Epithelial cell of proximal tubule (primary cell): ENCODE data around the gene SMIM14. TPM values are rescaled to one million over a fixed set of nuclear protein-coding genes. Genes with fewer than 3 reads are reported as not detected.
"Not testable (repeated sequence)": the region's sequence is repeated elsewhere in the genome, so short reads cannot be mapped to it uniquely, and the experiment has no call there.

Experiments used
- DNase-seq: peaks from one replicate; pipeline ENCODE4 v3.0.0-alpha.2; 2011; ENCODE audit warnings: low read depth
- H3K4me3 ChIP-seq: 2 replicates; pipeline ENCODE4 v1.5.1; 2011; ENCODE audit warnings: low read depth, mild to moderate bottlenecking, low read length
- total RNA-seq: library from RNA; depleted of rRNA; stranded (reverse); fragments of >200 nt; gene quantifications from 2 replicates; pipeline ENCODE4 v1.2.3, GENCODE V29; 2015
- TF ChIP-seq, protein P1 (sequence below): conservative IDR thresholded peaks from 2 replicates; pipeline ENCODE4 v1.5.1; 2012; ENCODE audit warnings: low read depth, mild to moderate bottlenecking, low read length

Gene SMIM14
- total RNA-seq, 1 donor from 2014 or later, result 13.1 TPM

DNA sequence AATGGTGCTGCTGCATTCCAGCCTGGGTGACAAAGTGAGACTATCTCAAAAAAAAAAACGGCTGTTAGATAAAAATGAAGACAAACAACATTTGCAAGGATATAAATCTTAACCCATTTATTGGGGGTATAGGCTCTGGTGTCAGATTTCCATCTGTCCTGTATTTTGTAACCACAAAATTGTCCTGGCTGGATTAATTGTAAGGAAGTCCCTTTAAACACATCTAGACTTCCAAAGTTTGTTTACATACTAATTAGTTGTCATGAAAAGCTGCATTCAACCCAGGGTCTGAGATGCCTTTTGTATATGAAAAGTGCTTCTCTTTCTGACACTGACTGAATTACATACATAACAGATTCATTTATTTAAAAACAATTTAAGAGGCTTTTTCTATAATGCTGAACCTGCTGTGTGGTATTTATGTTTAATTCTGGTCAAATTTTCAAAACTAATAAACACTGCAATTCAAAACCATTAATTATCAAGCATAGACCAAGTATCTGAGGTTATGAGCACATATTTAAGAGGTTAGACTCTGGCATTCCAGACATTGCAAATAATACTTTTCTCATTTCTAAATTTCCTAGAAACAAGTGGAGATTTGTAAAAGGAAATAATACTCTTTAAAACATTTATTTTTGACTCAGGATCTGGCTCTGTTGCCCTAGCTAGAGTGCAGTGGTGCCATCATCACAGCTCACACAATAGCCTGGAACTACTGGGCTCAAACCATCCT is 93.9 kb downstream of the SMIM14 start:
- TF ChIP-seq, protein P1, sequence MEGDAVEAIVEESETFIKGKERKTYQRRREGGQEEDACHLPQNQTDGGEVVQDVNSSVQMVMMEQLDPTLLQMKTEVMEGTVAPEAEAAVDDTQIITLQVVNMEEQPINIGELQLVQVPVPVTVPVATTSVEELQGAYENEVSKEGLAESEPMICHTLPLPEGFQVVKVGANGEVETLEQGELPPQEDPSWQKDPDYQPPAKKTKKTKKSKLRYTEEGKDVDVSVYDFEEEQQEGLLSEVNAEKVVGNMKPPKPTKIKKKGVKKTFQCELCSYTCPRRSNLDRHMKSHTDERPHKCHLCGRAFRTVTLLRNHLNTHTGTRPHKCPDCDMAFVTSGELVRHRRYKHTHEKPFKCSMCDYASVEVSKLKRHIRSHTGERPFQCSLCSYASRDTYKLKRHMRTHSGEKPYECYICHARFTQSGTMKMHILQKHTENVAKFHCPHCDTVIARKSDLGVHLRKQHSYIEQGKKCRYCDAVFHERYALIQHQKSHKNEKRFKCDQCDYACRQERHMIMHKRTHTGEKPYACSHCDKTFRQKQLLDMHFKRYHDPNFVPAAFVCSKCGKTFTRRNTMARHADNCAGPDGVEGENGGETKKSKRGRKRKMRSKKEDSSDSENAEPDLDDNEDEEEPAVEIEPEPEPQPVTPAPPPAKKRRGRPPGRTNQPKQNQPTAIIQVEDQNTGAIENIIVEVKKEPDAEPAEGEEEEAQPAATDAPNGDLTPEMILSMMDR, result no peak
- DNase-seq, result no peak
- no peak overlapping the region for H3K4me3 ChIP-seq

DNA sequence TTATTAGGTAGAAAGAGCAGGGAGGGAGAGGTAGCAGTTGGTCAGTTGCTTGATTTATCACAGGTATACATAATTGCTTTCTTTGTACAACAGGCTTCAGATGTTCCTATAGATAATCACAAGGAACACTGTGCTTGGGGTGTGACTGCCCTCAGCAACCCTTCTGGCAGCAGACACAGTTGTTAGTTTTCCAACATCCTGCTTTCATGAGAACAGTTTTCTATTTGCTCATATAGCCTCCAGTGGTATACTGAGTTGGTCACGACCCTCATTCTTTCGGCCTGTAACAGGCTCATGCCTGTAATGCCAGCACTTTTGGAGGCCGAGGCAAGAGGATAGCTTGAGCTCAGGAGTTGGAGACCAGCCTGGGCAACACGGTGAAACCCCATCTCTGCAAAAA is 94.6 kb downstream of the SMIM14 start:
- H3K4me3 ChIP-seq, DNase-seq: not testable (repeated sequence)

- TF ChIP-seq, protein P1, result no peak
- no peak for DNase-seq
- no peak overlapping the region for H3K4me3 ChIP-seq
These were observed 95.6 kb downstream of the SMIM14 start for GRCh38 chr4:39543034-39543433.

DNA sequence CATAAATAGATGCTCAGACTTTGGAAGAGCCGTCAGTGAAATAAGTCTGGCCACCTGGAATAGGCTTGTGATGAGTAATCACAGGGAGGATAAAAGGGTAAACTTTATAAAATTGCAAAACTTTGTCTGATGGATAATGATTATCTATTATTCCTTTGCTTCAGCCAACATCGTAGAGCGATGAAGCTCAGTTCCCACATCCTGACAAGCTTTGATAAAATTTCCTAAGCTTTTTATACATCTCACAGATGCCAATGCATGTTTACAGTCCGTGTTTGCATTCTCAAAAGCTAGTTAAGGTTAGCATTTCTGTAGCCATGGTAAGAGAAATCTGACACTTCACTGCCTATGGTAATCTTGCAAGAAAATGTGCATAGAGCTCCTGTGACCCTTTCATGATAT is 96.1 kb downstream of the SMIM14 start:
- H3K4me3 ChIP-seq, result no peak overlapping the region
- TF ChIP-seq, protein P1, result no peak
- DNase-seq, result no peak

GRCh38 chr4:39541987-39542610 is 96.6 kb downstream of the SMIM14 start:
- TF ChIP-seq, protein P1, result no peak
- DNase-seq, result no peak
- H3K4me3 ChIP-seq, result no peak overlapping the region

DNA sequence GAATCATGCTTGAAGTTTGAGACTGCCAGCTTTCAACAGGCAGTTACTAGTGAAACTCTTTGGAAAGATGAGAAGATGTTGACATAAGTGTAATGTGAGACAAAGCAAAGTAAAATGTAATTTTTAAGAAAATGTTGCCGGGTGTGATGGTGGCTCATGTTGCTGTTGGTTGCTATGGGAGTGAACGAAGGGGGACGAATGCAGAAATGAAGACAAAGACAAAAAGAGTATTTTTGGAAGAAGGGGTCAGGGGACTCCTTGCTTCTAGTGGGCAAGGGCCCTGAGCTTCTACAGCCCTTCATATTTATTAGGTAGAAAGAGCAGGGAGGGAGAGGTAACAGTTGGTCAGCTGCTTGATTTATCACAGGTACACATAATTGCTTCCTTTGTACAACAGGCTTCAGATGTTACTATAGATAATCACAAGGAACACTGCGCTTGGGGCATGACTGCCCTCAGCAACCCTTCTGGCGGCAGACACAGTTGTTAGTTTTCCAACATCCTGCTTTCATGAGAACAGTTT is 99.5 kb downstream of the SMIM14 start:
- TF ChIP-seq, protein P1, result no peak
- no peak for DNase-seq
- H3K4me3 ChIP-seq, result no peak overlapping the region

GRCh38 chr4:39533541-39533940 is 105.1 kb downstream of the SMIM14 start:
- TF ChIP-seq, protein P1, result no peak
- no peak for DNase-seq
- H3K4me3 ChIP-seq, result no peak overlapping the region

DNA sequence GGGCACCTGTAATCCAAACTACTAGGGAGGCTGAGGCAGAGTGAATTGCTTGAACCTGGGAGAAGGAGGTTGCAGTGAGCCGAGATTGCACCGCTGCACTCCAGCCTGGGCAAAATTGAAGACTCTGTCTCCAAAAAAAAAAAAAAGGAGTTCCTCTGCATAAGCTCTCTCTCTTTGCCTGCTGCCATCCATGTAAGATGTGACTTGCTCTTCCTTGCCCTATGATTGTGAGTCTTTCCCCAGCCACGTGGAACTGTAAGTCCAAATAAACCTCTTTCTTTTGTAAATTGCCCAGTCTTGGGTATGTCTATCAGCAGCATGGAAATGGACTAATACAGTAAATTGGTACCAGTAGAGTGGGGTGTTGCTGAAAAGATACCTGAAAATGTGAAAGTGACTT is 106.4 kb downstream of the SMIM14 start:
- DNase-seq, H3K4me3 ChIP-seq: not testable (repeated sequence)
